Stimulated activated CD4-positive, alpha-beta T cell treated with anti-CD3 and anti-CD28 coated beads, Interleukin-2, amount 100 ng/mL, for 4 hours (primary cell): Measurements from ENCODE around the gene SYDE2.
"Not testable (repeated sequence)": the region's sequence is repeated elsewhere in the genome, so short reads cannot be mapped to it uniquely, and the experiment has no call there.

Source experiments
- DNase-seq: peaks from one replicate; pipeline ENCODE4 v3.0.0-alpha.2; 2020; ENCODE audit warnings: low read depth

Gene SYDE2

GRCh38 chr1:85200463-85201339 is at the start of gene SYDE2:
TSS of gene SYDE2 (minus strand) at chr1:85201016. CDS start at chr1:85200996, 20 bp downstream.
- peak; percentile 66 for DNase-seq

DNA sequence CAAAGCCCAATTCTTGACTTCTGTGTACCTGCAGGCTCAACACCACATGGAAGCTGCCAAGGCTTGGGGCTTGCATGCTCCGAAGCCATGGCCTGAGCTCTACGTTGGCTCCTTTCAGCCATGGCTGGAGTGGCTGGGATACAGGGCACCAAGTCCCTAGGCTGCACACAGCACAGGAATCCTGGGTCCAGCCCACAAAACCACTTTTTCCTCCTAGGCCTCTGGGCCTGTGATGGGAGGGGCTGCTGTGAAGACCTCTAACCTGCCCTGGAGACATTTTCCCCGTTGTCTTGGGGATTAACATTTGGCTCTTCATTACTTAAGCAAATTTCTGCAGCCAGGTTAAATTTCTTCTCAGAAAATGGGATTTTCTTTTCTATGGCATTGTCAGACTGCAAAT is 48.2 kb upstream of the SYDE2 start:
- DNase-seq: not testable (repeated sequence)

GRCh38 chr1:85245891-85246290 is 45.1 kb upstream of the SYDE2 start:
- DNase-seq: no peak

- DNase-seq: no peak
Observed at GRCh38 chr1:85245456-85245855, 44.6 kb upstream of the SYDE2 start.

- DNase-seq: no peak
Observed at GRCh38 chr1:85244271-85245061, 43.6 kb upstream of the SYDE2 start.

DNA sequence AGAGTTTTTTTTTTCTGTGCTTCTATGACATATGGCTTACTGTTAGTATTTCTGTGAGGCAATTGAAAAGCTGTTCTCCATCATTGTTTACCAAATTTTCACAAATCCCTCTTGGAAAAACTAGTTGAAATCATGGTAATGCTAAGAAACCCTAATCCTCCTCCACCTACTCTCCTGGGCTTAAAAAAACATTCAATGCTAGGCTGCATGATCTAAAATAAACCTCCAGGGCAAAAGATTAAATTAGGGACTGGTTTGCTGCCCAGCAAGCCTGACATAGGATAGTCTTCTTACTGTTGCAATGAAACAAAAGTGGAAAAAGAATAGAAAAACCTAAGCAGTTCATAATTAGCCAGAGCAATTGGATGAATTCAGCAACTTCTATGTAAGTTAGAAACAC is 42.6 kb upstream of the SYDE2 start:
- no peak for DNase-seq

DNA sequence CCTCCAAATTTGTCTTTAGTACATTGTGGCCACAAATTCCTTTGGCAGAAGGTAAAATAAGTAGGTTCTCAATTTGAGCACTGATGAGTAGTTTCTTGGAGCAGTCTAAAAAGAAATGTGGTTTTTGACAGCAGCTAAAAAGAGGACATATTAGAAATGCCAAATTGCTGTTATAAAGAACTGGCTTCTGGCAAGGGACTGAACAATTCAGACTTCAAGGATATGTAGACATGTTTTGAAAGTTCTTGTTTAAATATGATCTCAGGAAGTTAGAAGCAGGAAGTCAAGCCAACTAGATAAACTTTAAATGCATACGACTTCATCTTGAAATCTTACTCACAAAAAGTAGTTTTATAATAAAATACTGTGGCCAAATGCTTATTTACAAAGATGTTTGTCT is 39.8 kb upstream of the SYDE2 start:
- no peak for DNase-seq

- DNase-seq: no peak
Observed at GRCh38 chr1:85240174-85240601, 39.4 kb upstream of the SYDE2 start.

DNA sequence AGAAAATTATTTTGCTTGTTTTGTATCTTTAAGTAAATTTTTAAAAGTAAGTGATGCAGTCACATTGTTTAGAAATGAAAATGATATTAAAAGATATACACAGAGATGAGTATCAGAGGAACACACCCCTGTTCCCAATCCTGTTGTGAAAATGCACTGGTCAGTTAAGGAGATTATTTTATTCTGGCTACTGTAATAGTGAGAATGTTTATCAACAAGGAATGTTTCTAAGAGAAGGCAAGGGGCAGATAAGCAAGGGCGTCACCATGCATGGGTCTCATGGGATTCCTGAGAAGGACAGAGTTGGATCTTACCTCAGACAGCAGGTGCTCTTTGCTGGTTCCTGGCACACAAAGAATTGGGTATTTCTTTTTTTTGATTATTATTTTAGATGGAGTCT is 36.8 kb upstream of the SYDE2 start:
- no peak for DNase-seq

DNA sequence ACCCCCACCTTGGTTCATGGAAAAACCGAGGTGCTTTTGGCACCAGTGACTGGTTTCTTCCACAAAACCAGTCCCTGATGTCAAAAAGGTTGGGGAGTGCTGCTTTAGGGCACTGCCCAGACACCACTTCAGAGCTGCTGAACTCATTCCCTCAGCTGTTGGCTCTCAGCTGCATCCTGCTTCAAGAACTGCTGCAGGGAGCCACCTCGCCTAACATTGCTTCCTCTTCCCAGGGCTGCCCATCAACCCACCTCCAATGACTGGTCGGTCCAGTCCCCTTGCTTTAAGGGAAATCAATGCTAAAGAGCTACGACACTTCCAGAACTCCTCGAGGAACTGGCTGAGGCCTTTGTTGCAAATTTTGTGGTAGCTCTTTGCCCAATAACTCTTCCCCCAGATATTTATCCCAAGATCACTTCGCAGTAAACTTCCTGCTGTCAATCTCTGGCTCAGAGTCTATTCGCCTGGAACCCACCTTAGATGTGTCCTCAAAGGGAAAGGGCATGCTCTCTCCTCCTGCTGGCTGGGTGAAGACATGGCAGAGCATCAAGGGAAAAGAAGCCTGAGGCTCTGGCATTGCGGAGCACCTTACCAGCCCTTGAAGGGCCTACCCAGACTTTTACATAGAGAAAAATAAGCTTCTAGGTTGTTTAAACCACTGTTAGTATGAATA is 29.6 kb upstream of the SYDE2 start:
- no peak for DNase-seq

GRCh38 chr1:85229574-85230097 is 28.8 kb upstream of the SYDE2 start:
- DNase-seq: no peak

DNA sequence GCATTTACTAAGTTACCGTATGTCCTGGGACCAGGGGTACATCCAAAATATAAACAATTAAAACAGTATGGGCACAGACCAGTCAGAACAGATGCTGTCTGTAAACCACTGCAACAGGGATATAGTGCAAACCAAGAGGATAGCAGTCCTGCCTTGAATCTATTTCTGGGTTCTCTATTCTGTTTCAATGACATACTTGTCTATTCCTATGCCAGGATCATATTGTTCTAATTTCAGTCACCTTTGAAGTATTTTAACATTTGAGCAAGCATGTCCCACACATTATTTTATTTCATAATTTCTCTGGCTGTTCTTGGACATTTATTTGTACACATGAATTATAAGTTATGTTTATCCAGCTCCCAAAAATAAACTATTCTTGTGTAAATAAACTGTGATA is 28.2 kb upstream of the SYDE2 start:
- no peak for DNase-seq

DNA sequence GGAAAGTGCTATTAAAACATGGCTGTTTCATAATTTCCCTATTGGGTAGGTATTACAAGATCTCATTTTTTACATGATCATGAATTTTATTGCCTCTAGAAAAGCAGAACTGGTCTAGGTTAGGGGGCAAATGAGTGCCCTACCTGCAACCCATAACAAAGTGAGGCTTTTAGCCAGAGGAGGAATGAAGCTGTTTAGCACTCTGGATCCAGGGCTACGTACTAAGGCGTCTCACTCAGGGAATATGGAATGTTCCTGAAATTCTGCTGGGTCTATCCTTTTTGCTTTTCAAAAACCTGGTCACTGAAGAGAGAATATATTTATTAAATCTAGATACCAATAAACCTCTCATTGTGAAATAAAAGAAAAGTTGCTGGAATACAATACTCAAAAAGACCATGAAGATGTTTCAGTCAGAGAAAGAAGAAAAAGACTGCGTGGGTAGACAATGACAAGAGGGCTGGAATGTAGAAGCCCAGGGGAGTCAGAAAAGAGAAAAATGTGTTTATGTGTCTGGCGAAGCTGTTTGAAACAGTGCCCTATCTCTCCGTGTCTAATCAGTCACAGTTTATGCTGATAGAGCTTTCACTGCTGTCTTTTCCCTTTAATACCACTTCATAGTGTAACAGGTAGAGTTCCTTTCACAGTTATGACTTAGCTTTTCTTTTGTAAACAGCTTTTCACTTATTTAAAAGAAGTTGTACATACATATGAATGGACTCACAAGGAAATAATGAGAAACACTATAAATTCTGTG is 25.0 kb upstream of the SYDE2 start:
- no peak for DNase-seq

DNA sequence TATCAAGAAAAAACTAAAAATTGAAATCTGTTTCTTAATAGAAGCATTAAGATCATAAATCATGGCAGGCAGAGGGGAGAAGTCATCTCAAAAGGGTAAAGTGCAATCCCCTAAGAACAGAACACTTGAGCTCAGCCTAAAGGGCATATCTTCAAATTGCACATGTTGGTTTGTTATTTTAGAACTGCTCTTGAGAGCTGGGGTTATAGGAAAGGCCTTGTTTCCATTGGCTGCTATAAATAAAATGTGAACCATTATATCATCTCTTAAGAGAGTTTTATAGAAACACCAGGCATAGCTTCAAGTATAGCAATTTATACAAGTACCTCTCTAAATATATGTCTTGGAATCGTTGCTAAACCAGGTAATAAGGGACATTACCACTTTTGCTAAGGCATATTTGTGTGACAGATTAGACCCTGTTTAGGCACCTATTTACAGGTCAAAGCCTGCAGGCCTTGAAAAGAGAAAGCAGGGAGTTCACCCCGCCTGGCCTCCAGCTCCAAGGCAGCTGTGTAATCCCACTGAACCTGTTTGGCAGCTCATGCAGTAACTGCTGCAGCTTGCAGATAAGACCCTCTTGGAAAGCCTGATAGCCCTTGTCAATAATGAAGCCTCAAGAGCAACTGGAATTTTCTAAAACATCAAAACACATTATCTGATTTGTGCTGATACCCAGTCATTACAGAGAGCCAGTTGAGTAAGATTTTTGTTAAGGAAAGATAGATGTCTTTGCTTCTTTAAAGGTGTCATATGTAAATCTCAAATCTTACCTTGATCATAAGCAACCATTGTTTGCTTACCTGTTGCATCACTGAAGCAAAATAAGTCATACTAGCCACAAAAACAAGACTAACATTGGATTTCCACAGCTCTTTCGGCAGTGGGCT is 24.2 kb upstream of the SYDE2 start:
- no peak for DNase-seq

DNA sequence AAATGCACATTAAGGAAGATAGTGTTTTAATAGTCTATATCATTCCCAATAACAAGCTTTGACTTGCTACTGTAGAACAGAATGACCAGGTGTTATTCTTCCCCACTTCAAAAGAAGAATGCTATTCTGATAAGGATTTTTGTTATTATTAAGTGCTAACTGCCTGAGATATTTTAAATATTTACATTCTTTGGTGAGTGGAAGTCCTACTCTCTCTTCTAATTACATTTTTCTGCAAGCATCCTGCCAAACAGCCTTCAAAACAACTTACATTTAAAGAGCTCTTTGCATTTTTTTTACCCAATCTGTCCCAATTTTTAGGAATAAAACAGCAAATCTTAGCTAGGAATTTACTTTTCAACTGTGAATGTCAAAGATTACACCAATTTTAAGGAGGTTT is 23.5 kb upstream of the SYDE2 start:
- DNase-seq: no peak

DNA sequence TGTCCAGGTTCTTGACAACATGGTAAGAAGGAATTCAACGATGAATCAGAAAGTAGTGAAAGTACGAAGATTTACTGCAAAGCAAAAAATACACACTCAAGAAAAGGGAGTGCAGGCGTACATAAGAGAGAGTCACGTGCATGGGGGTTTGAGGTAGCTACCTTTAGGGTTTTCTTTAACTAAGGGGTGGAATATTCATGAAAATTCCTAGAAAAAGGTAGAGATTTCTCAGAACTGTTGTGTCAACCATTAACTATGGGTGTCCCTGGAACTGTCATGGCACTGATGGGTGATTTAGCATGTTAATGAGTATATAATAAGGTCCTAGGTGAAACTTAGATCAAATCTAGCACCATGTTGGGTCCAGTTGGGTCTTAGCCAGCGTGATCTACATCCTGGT is 22.5 kb upstream of the SYDE2 start:
- no peak for DNase-seq

DNA sequence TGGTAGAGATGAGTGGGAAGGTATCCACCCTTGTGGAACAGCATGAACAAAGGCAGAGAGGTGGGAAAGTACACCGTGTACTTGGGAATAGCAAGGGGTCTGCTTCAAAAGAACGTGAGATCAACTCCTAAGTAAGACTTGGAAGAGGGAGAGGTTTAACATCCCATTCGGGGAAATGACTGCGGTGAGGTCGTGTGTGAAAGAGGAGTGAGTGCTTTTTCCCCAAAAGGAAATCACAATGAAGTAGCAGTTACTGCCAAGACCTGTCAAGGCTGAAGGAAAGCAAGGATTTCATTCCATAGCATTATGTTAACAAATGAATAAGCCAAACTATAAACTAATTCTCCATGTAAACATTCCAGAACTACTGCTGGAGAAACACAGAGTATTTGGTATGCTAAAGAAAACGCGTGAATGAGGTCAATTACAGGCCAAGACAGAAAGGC is 20.0 kb upstream of the SYDE2 start:
- DNase-seq: no peak

GRCh38 chr1:85219853-85220610 is 19.2 kb upstream of the SYDE2 start:
- DNase-seq: no peak

DNA sequence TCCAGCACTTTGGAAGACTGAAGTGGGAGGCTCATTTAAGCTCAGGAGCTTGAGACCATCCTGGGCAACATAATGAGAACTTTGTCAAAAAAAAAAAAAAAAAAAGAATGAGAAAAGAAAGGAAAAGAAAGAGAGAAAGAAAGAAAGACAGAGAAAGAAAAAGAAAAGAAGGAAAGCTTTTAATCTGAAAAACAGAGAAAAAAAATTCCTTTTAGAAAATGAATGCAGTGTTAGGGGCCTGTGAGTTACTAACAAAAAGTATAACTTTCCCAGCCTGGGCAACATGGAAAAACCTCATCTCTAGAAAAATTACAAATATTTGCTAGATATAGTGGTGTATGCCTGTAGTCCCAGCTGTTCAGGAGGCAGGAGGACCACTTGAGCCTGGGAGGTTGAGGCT is 15.9 kb upstream of the SYDE2 start:
- no peak for DNase-seq

GRCh38 chr1:85214654-85215053 is 13.8 kb upstream of the SYDE2 start:
- no peak for DNase-seq
